ENCODE data around the gene SPATS2. TPM values are rescaled to one million over a fixed set of nuclear protein-coding genes. Genes with fewer than 3 reads are reported as not detected.
"Not testable (repeated sequence)": the region's sequence is repeated elsewhere in the genome, so short reads cannot be mapped to it uniquely, and the experiment has no call there.

The SPATS2 gene
- total RNA-seq, 2 experiments from 2014 or later, result 8.5 to 9.1 TPM

DNA sequence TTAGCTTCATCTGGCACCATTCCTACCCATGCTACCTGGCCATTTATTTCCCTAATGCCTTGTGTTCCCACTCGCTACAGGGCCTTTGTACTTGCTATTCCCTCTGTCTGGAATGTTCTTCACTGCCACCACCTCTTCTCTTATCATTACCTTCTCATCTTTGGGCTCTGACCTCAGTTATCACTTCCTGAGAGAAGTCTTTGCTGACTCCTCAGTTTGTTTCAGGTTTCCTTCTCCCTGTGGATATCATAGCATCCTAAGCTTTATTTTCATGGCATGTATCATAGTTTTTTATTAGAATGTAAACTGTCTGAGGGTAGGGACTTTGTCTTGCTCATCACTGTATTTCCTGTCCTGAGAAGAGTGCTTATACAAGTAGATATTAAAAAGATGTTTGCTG, 29.7 kb downstream of the SPATS2 start:
- no peak for DNase-seq
- no peaks in the 10 kb centered on the region for H3K36me3 Mint-ChIP-seq
- H3K4me1 Mint-ChIP-seq, result no peaks in the 10 kb centered on the region
- H3K27ac Mint-ChIP-seq, result no peak overlapping the region
- no peaks in the 10 kb centered on the region for H3K27me3 Mint-ChIP-seq
- H3K4me3 Mint-ChIP-seq, result no peak overlapping the region
- no peaks in the 10 kb centered on the region for H3K9me3 Mint-ChIP-seq

DNA sequence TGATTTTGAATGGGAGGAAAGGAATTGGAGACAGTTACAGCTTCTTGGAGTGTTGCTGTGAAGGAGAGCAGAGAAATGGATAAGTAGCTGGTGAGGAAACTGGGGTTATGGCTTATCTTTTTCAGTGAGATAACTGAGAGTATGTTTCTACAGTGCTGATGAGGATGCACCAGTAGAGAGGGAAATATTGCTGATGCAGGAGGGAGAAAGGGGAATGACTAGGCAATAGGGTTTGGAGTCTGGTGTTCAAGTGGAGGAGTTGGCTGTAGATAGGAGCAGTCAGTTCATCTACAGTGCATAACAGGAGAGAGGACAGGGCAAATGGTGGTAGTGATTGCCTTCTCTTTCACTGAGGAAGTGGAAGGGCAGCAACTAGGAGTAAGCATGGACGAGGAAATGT, 33.0 kb downstream of the SPATS2 start:
- Mint-ChIP-seq H3K4me3 (no peak overlapping the region), H3K4me1 (peaks cover 5% of the 10 kb centered on the region), H3K9me3 (no peaks in the 10 kb centered on the region), H3K27me3 (no peaks in the 10 kb centered on the region), H3K27ac (no peak overlapping the region), H3K36me3 (no peaks in the 10 kb centered on the region)
- DNase-seq, result no peak

- H3K36me3 Mint-ChIP-seq, result no peaks in the 10 kb centered on the region
- H3K27me3 Mint-ChIP-seq, result no peaks in the 10 kb centered on the region
- no peaks in the 10 kb centered on the region for H3K9me3 Mint-ChIP-seq
- peaks cover 5% of the 10 kb centered on the region for H3K4me1 Mint-ChIP-seq
- H3K4me3 Mint-ChIP-seq, result no peak overlapping the region
- no peak for DNase-seq
- H3K27ac Mint-ChIP-seq, result no peak overlapping the region
Measured at GRCh38 chr12:49403971-49404450, 36.7 kb downstream of the SPATS2 start.

DNA sequence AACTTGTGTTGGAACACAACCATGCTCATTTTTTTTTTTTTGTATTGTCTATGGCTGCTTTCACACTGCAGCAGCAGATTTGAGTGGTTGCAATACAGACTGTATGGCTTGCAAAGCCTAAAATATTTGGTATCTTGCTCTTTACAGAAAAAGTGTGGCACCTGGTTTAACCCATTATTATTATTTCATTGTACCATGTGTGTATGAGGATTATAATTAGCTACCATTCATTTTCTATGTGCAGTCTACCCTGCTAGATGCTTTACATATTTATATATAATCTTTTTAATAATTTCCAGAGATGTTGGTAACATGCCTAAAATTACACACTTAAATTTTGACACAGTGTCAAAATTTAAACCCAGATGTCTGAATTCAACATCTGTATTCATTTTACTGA, 37.7 kb downstream of the SPATS2 start:
- Mint-ChIP-seq H3K27me3 (no peaks in the 10 kb centered on the region), H3K27ac (no peak overlapping the region), H3K4me3 (no peak overlapping the region), H3K4me1 (peaks cover 5% of the 10 kb centered on the region), H3K36me3 (no peaks in the 10 kb centered on the region), H3K9me3 (no peaks in the 10 kb centered on the region)
- DNase-seq, result no peak

DNA sequence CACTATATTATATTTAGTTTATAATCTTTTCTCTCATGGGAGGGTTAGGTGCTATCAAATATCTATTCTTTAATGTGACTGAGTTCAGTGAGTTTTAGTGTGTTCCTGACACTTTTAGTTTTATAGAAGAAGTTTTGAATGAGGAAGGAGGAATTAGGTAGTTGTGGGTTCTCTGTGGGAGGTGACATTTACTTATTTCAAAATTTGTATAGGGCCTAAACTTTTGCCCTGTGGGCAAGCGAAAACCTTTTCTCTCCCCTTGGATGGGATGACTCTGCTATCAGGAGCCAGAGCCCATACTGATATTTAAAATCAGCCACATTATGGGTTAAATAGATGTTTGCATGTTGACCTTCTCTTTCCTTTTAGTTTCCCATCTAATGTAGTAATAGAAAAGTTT, 43.6 kb downstream of the SPATS2 start:
- DNase-seq, result no peak
- Mint-ChIP-seq H3K36me3 (no peaks in the 10 kb centered on the region), H3K9me3 (no peaks in the 10 kb centered on the region), H3K27me3 (no peaks in the 10 kb centered on the region), H3K27ac (no peak overlapping the region), H3K4me3 (no peak overlapping the region), H3K4me1 (peaks cover 9% of the 10 kb centered on the region)

- H3K27me3 Mint-ChIP-seq, result no peaks in the 10 kb centered on the region
- H3K4me1 Mint-ChIP-seq, result peaks cover 9% of the 10 kb centered on the region
- H3K36me3 Mint-ChIP-seq, result no peaks in the 10 kb centered on the region
- DNase-seq, result no peak
- H3K4me3 Mint-ChIP-seq, result no peak overlapping the region
- H3K9me3 Mint-ChIP-seq, result no peaks in the 10 kb centered on the region
- H3K27ac Mint-ChIP-seq, result no peak overlapping the region
Measured at GRCh38 chr12:49413010-49413409, 45.7 kb downstream of the SPATS2 start.

DNA sequence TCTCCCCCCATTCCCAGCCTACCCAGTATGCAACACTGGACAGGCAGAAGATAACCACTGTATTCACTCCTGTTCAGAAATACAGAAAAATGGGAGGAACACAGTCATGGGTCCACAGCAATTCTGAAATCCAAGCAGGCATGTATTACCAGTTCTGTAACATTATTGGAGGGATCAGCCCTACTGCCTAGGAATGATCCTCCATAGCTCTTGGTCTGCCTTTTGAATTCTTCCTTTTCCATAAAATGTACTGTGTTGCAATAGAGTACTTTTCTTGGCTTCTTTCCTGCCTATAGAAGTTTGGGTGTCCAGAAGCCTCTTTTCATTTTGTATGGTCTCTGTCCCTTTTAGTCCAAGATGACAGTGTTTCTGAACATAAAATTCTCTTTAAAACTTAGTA, 46.5 kb downstream of the SPATS2 start:
- DNase-seq, result no peak
- Mint-ChIP-seq H3K9me3 (no peaks in the 10 kb centered on the region), H3K4me3 (no peak overlapping the region), H3K27me3 (no peaks in the 10 kb centered on the region), H3K36me3 (no peaks in the 10 kb centered on the region), H3K27ac (no peak overlapping the region), H3K4me1 (peaks cover 9% of the 10 kb centered on the region)

DNA sequence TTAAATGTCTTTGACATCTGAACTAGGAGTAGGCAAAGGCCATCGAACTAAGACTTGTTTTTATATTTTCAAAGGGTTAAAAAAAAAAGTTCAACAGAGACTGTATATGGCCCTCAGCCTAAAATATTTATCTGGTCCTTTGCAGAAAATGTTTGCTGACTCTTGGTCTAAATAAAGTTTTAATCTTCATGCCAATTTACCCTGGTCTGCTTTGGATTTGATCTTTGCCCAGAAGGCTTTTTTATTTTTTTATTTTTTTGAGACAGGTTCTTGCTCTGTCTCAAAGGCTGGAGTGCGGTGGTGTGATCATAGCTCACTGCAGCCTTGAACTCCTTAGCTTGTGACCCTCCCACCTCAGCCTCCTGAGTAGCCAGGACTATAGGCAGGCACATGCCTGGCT, 47.1 kb downstream of the SPATS2 start:
- H3K4me3 Mint-ChIP-seq, result no peak overlapping the region

GRCh38 chr12:49415521-49415970, 48.3 kb downstream of the SPATS2 start:
- Mint-ChIP-seq H3K4me3 (no peak overlapping the region), H3K36me3 (no peaks in the 10 kb centered on the region), H3K4me1 (peaks cover 5% of the 10 kb centered on the region), H3K27me3 (no peaks in the 10 kb centered on the region), H3K9me3 (no peaks in the 10 kb centered on the region), H3K27ac (no peak overlapping the region)
- no peak for DNase-seq

More for the DNA sequence above, 47.1 kb downstream of the SPATS2 start:
- Mint-ChIP-seq H3K27me3 (no peaks in the 10 kb centered on the region), H3K36me3 (no peaks in the 10 kb centered on the region), H3K9me3 (no peaks in the 10 kb centered on the region), H3K4me1 (peaks cover 9% of the 10 kb centered on the region), H3K27ac (no peak overlapping the region)
- no peak for DNase-seq

DNA sequence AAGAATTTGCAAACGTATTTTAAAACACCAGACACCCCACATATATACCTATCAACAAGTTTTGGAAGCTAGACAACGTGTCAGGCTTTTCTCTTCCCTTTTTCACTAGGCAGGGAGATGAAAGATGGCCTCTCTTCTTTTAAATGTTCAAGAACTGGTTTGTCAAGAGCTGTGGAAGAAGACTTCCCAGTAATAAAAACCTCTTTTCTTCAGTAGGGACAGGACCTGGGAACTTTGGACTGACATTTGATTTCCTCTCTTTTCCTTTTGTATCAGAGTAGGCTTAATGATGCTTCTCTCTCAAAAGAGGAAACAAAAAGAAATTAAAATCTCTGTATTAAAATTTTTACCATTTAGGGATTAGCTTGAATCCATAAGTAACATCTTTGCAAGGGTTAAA, 49.6 kb downstream of the SPATS2 start:
- Mint-ChIP-seq H3K4me1 (peaks cover under 1% of the 10 kb centered on the region), H3K27ac (no peak overlapping the region), H3K9me3 (no peaks in the 10 kb centered on the region), H3K4me3 (no peak overlapping the region), H3K27me3 (no peaks in the 10 kb centered on the region), H3K36me3 (no peaks in the 10 kb centered on the region)
- DNase-seq, result no peak

GRCh38 chr12:49417558-49417957, 50.3 kb downstream of the SPATS2 start:
- Mint-ChIP-seq H3K27me3 (no peaks in the 10 kb centered on the region), H3K27ac (no peak overlapping the region), H3K9me3 (no peaks in the 10 kb centered on the region), H3K4me1 (peaks cover 7% of the 10 kb centered on the region), H3K4me3 (no peak overlapping the region), H3K36me3 (no peaks in the 10 kb centered on the region)
- DNase-seq, result no peak

DNA sequence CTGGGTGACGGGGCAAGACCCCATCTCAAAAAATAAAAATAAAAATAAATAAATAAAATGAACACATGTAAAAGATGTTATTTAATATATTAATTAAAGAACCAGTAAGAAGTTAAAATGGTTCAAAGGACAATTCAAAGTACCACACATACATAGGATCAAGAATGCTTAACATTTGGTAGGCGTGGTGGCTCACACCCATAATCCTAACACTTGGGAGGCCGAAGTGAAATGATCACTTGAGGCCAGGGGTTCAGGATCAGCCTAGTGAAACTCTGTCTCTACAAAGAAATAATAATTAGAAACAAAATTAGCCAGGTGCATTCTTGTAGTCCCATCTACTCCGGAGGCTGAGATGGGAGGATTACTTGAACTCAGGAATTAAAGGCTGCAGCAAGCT, 53.3 kb downstream of the SPATS2 start:
- no peaks in the 10 kb centered on the region for H3K9me3 Mint-ChIP-seq
- peaks cover 13% of the 10 kb centered on the region for H3K4me1 Mint-ChIP-seq
- no peak for DNase-seq
- H3K36me3 Mint-ChIP-seq, result no peaks in the 10 kb centered on the region
- no peaks in the 10 kb centered on the region for H3K27me3 Mint-ChIP-seq
- H3K27ac Mint-ChIP-seq, result no peak overlapping the region
- H3K4me3 Mint-ChIP-seq, result no peak overlapping the region

DNA sequence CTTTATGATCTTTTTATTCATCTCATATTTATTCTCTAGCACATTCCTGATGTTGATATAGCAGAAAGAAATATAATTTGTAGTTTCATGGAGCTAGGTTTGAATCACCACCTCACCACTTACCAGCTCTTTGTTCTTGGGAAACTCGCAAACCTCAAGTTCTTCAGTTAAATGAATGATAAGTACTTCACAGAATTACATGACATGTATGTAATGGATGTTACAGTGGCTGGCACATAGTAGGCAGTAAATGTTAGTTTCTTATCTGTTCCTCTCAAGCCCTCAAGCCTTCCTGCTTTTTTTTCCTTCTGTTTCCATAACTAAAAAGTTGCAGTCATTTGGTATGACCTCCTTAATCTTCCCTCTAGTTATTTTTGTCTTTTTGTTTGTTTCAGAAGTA, 54.9 kb downstream of the SPATS2 start:
- Mint-ChIP-seq H3K9me3 (no peaks in the 10 kb centered on the region), H3K4me1 (peaks cover 13% of the 10 kb centered on the region), H3K27me3 (no peaks in the 10 kb centered on the region), H3K4me3 (no peak overlapping the region), H3K36me3 (peaks cover 6% of the 10 kb centered on the region), H3K27ac (no peak overlapping the region)
- DNase-seq, result no peak

GRCh38 chr12:49428793-49429192, 61.5 kb downstream of the SPATS2 start:
- Mint-ChIP-seq H3K9me3 (no peaks in the 10 kb centered on the region), H3K4me1 (peaks cover 4% of the 10 kb centered on the region), H3K27me3 (no peaks in the 10 kb centered on the region), H3K36me3 (peaks cover 6% of the 10 kb centered on the region), H3K4me3 (no peak overlapping the region), H3K27ac (no peak overlapping the region)
- no peak for DNase-seq

DNA sequence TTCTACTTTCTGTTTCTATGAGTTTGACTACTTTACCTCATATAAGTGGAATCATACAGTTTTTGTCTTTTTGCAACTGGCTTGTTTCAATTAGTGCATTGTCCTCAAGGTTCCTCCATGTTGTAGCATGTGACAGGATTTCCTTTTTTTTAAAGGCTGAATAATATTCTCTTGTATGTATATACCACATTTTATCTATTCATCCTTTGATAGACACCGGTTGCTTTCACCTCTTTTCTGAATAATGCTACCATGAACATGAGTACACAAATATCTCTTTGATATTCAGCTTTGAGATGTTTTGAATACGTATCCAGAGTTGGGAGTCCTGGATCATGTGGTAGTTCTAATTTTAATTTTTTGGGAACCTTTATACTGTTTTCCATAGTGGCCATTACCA, 65.4 kb downstream of the SPATS2 start:
- no peaks in the 10 kb centered on the region for H3K27me3 Mint-ChIP-seq
- H3K4me1 Mint-ChIP-seq, result peaks cover 4% of the 10 kb centered on the region
- DNase-seq, result no peak
- no peak overlapping the region for H3K4me3 Mint-ChIP-seq
- H3K9me3 Mint-ChIP-seq, result no peaks in the 10 kb centered on the region
- no peak overlapping the region for H3K27ac Mint-ChIP-seq
- H3K36me3 Mint-ChIP-seq, result no peaks in the 10 kb centered on the region

- H3K27ac Mint-ChIP-seq, H3K36me3 Mint-ChIP-seq, H3K4me1 Mint-ChIP-seq, H3K4me3 Mint-ChIP-seq, H3K9me3 Mint-ChIP-seq, H3K27me3 Mint-ChIP-seq, DNase-seq: not testable (repeated sequence)
Measured at GRCh38 chr12:49436799-49437198, 69.5 kb downstream of the SPATS2 start.

DNA sequence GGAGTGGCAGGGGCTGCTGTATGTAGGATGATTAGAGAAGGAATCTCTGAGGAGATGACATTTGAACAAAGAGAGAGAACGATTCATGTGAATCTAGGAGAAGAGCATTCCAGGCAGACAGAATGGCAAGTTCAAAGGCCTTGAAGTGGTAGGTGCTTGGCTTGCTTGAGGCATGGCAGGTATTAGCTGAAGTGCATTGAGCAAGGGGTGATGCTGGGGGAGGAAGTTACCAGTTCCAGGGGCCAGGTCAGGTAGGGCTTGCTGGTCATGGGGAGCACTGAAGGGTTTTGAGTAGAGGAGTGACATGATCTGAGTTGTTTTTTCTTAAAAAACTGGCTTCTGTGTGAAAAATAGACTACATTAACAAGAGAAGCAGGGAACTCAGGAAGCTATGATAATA, 71.8 kb downstream of the SPATS2 start:
- Mint-ChIP-seq H3K27me3 (no peaks in the 10 kb centered on the region), H3K4me3 (no peak overlapping the region), H3K9me3 (no peaks in the 10 kb centered on the region), H3K36me3 (no peaks in the 10 kb centered on the region), H3K4me1 (peaks cover 3% of the 10 kb centered on the region), H3K27ac (no peak overlapping the region)
- no peak for DNase-seq

Measured in activated naive CD8-positive, alpha-beta T cell treated with anti-CD3 and anti-CD28 coated beads for 36 hours (primary cell).